Neural progenitor cell (in vitro differentiated cells): ENCODE results near the gene ANO10. TPM values are rescaled to one million over a fixed set of nuclear protein-coding genes. Genes with fewer than 3 reads are reported as not detected.
"Not testable (repeated sequence)": the region's sequence is repeated elsewhere in the genome, so short reads cannot be mapped to it uniquely, and the experiment has no call there.

Experiments used
- DNase-seq: peaks from one replicate; pipeline ENCODE4 v3.0.0-alpha.2; 2016; ENCODE audit warnings: low spot score
- H2AFZ ChIP-seq: fragments of 200-600 bp; sonication (generic); replicated peaks from 2 replicates; pipeline ENCODE4 v1.6.1; 2016; ENCODE audit warnings: antibody characterized with exemption
- H3F3A ChIP-seq: fragments of 200-600 bp; sonication (generic); 2 replicates; pipeline ENCODE4 v1.6.1; 2016; ENCODE audit warnings: antibody characterized with exemption, low read depth
- H3K27ac ChIP-seq: fragments of 200-600 bp; sonication (generic); 2 replicates; pipeline ENCODE4 v1.5.1; 2016; ENCODE audit warnings: mild to moderate bottlenecking
- H3K27me3 ChIP-seq: fragments of 200-600 bp; sonication (generic); 2 replicates; pipeline ENCODE4 v1.6.1; 2016; ENCODE audit warnings: mild to moderate bottlenecking, moderate library complexity
- H3K36me3 ChIP-seq: fragments of 200-600 bp; sonication (generic); 2 replicates; pipeline ENCODE4 v1.5.1; 2016
- H3K4me1 ChIP-seq: fragments of 200-600 bp; sonication (generic); 2 replicates; pipeline ENCODE4 v1.6.1; 2016; ENCODE audit warnings: mixed run types
- H3K4me2 ChIP-seq: fragments of 200-600 bp; sonication (generic); 2 replicates; pipeline ENCODE4 v1.6.1; 2016
- H3K4me3 ChIP-seq: fragments of 200-600 bp; sonication (generic); 2 replicates; pipeline ENCODE4 v1.5.1; 2016
- H3K79me2 ChIP-seq: fragments of 200-600 bp; sonication (generic); 2 replicates; pipeline ENCODE4 v1.6.1; 2016; ENCODE audit warnings: low read depth
- H3K9ac ChIP-seq: fragments of 200-600 bp; sonication (generic); 2 replicates; pipeline ENCODE4 v1.6.1; 2016
- H3K9me3 ChIP-seq: fragments of 200-600 bp; sonication (generic); 2 replicates; pipeline ENCODE4 v1.5.1; 2016; ENCODE audit warnings: low read depth
- H4K20me1 ChIP-seq: fragments of 200-600 bp; sonication (generic); 2 replicates; pipeline ENCODE4 v1.6.1; 2016; ENCODE audit warnings: low read depth
- H3K27ac Mint-ChIP-seq: 3 replicates; pipeline ENCODE4 v1.8.0; 2021; ENCODE audit warnings: mixed read lengths
- H3K27me3 Mint-ChIP-seq: 2 replicates; pipeline ENCODE4 v1.8.0; 2022; ENCODE audit warnings: low read depth, mild to moderate bottlenecking, inconsistent platforms, moderate library complexity, mixed read lengths; ENCODE audit not compliant: insufficient read depth
- H3K36me3 Mint-ChIP-seq: 3 replicates; pipeline ENCODE4 v1.8.0; 2021; ENCODE audit warnings: mixed read lengths
- H3K4me1 Mint-ChIP-seq: 3 replicates; pipeline ENCODE4 v1.8.0; 2021; ENCODE audit warnings: mixed read lengths
- H3K4me3 Mint-ChIP-seq: 3 replicates; pipeline ENCODE4 v1.8.0; 2021; ENCODE audit warnings: mild to moderate bottlenecking, moderate library complexity, mixed read lengths
- H3K9me3 Mint-ChIP-seq: 3 replicates; pipeline ENCODE4 v1.8.0; 2020; ENCODE audit warnings: mixed read lengths
- CTCF ChIP-seq: fragments of 200-600 bp; sonication (generic); IDR thresholded peaks from 2 replicates; pipeline ENCODE4 v1.5.1; 2017; ENCODE audit warnings: antibody characterized with exemption, mild to moderate bottlenecking
- EZH2 ChIP-seq: fragments of 200-600 bp; sonication (generic); IDR thresholded peaks from 2 replicates; pipeline ENCODE4 v1.6.1; 2017; ENCODE audit warnings: antibody characterized with exemption, mild to moderate bottlenecking, moderate library complexity
- EZH2phosphoT487 ChIP-seq: fragments of 200-600 bp; sonication (generic); IDR thresholded peaks from 2 replicates; pipeline ENCODE4 v1.6.1; 2017; ENCODE audit warnings: antibody characterized with exemption
- total RNA-seq: library from RNA; depleted of rRNA; stranded (reverse); fragments of >200 nt; gene quantifications from 2 replicates; pipeline ENCODE4 v1.2.3, GENCODE V29; 2015; ENCODE audit warnings: low replicate concordance

Gene ANO10
- total RNA-seq, 1 donor from 2014 or later, result 44.4 TPM

- Mint-ChIP-seq H3K27me3 (no peaks in the 10 kb centered on the region), H3K9me3 (peaks cover 23% of the 10 kb centered on the region), H3K4me3 (no peak overlapping the region), H3K4me1 (no peaks in the 10 kb centered on the region), H3K36me3 (peaks cover 41% of the 10 kb centered on the region), H3K27ac (no peak overlapping the region)
- H3K79me2 ChIP-seq, result no peaks in the 10 kb centered on the region
- no peaks in the 10 kb centered on the region for H3K27me3 ChIP-seq
- no peak overlapping the region for H3K27ac ChIP-seq
- TF ChIP-seq EZH2 (no peak), EZH2phosphoT487 (no peak), CTCF (no peak)
- no peaks in the 10 kb centered on the region for H3K4me1 ChIP-seq
- H4K20me1 ChIP-seq, result no peaks in the 10 kb centered on the region
- no peak overlapping the region for H3K4me3 ChIP-seq
- no peak for DNase-seq
- H3K9me3 ChIP-seq, result no peaks in the 10 kb centered on the region
- H3F3A ChIP-seq, result no peaks in the 10 kb centered on the region
- H3K9ac ChIP-seq, result no peak overlapping the region
- peaks cover 14% of the 10 kb centered on the region for H3K36me3 ChIP-seq
- no peak overlapping the region for H3K4me2 ChIP-seq
- H2AFZ ChIP-seq, result no peak overlapping the region
Measured at GRCh38 chr3:43597961-43598360, 23.9 kb downstream of the ANO10 start.

GRCh38 chr3:43596178-43596577 lies 25.6 kb downstream of the ANO10 start:
- not testable (repeated sequence) for H3K9me3 ChIP-seq, H3K4me1 Mint-ChIP-seq, H3K4me3 ChIP-seq, H3K27me3 ChIP-seq, H3K4me1 ChIP-seq, H3K4me3 Mint-ChIP-seq, H4K20me1 ChIP-seq, H3K27ac Mint-ChIP-seq, H3K79me2 ChIP-seq, H3K9ac ChIP-seq, H2AFZ ChIP-seq, H3K4me2 ChIP-seq, H3K27me3 Mint-ChIP-seq, H3F3A ChIP-seq, H3K27ac ChIP-seq, DNase-seq
- Mint-ChIP-seq H3K9me3 (peaks cover 32% of the 10 kb centered on the region), H3K36me3 (peaks cover 48% of the 10 kb centered on the region)
- H3K36me3 ChIP-seq, result peaks cover 14% of the 10 kb centered on the region

GRCh38 chr3:43595280-43595679 lies 26.5 kb downstream of the ANO10 start:
- peaks cover 37% of the 10 kb centered on the region for H3K9me3 Mint-ChIP-seq
- not testable (repeated sequence) for H3K4me1 ChIP-seq, H3K4me3 Mint-ChIP-seq, H3K27me3 ChIP-seq, H3K4me2 ChIP-seq, DNase-seq, H3K27ac Mint-ChIP-seq, H2AFZ ChIP-seq, H3K9me3 ChIP-seq, H3F3A ChIP-seq, H4K20me1 ChIP-seq, H3K27me3 Mint-ChIP-seq, H3K4me1 Mint-ChIP-seq, H3K9ac ChIP-seq, H3K4me3 ChIP-seq, H3K79me2 ChIP-seq, H3K27ac ChIP-seq
- H3K36me3 Mint-ChIP-seq, result peaks cover 56% of the 10 kb centered on the region
- peaks cover 14% of the 10 kb centered on the region for H3K36me3 ChIP-seq

GRCh38 chr3:43593588-43593987 lies 28.2 kb downstream of the ANO10 start:
- not testable (repeated sequence) for H3K4me1 ChIP-seq, H3K9ac ChIP-seq, DNase-seq, H3F3A ChIP-seq, H3K27ac Mint-ChIP-seq, H4K20me1 ChIP-seq, H3K27ac ChIP-seq, H3K27me3 ChIP-seq, H3K4me3 ChIP-seq, H3K4me1 Mint-ChIP-seq, H3K4me2 ChIP-seq, H3K27me3 Mint-ChIP-seq, H3K79me2 ChIP-seq, H2AFZ ChIP-seq, H3K9me3 ChIP-seq, H3K4me3 Mint-ChIP-seq
- peaks cover 39% of the 10 kb centered on the region for H3K9me3 Mint-ChIP-seq
- H3K36me3 Mint-ChIP-seq, result peaks cover 56% of the 10 kb centered on the region
- peaks cover 14% of the 10 kb centered on the region for H3K36me3 ChIP-seq

GRCh38 chr3:43591866-43592265 lies 29.9 kb downstream of the ANO10 start:
- not testable (repeated sequence) for H3K4me3 Mint-ChIP-seq, H4K20me1 ChIP-seq, H3K27me3 Mint-ChIP-seq, H3K27ac ChIP-seq, H3K36me3 ChIP-seq, DNase-seq, H3K4me1 ChIP-seq, H3K4me1 Mint-ChIP-seq, H3K79me2 ChIP-seq, H3K9ac ChIP-seq, H3K4me2 ChIP-seq, H3K4me3 ChIP-seq, H3K27ac Mint-ChIP-seq, H3K27me3 ChIP-seq, H3K9me3 ChIP-seq, H3F3A ChIP-seq, H2AFZ ChIP-seq
- peaks cover 39% of the 10 kb centered on the region for H3K9me3 Mint-ChIP-seq
- peaks cover 46% of the 10 kb centered on the region for H3K36me3 Mint-ChIP-seq
